Caco-2 (cell line): ENCODE data around the gene HOTAIR. TPM values are rescaled to one million over a fixed set of nuclear protein-coding genes. Genes with fewer than 3 reads are reported as not detected.

ENCODE experiments used
- BruUV-seq: library from RNA; stranded (reverse); fragments of 400-500 nt; replicated peaks from 2 replicates; lab custom pipeline; 2021; lab: Mats Ljungman, UMichigan
- CTCF ChIA-PET: fragments of 300-600 bp; sonication (Branson Sonifier 250); formaldehyde crosslinking; loops from one replicate; lab custom pipeline; 2022; ENCODE audit warnings: antibody characterized with exemption; lab: Charles Lee
- POLR2A ChIA-PET: fragments of 300-600 bp; sonication (Branson Sonifier 250); formaldehyde crosslinking; loops from one replicate; lab custom pipeline; 2022; ENCODE audit warnings: antibody characterized with exemption; lab: Charles Lee
- DNase-seq, 2 experiments: peaks; one replicate each; pipeline versions ENCODE4 v3.0.0 to v3.0.0-alpha.2; 2020 to 2022
- H3K27me3 ChIP-seq: replicated peaks from 2 replicates; pipeline ENCODE4 v1.6.0; 2011; ENCODE audit warnings: low read length; ENCODE audit not compliant: control insufficient read depth, insufficient read depth
- H3K36me3 ChIP-seq: 2 replicates; pipeline ENCODE4 v1.5.1; 2011; ENCODE audit warnings: low read length; ENCODE audit not compliant: control insufficient read depth, insufficient read depth
- H3K4me1 ChIP-seq: fragments of 250-450 bp; sonication (Bioruptor Pico); 2 replicates; pipeline ENCODE4 v1.5.1; 2020; ENCODE audit warnings: mild to moderate bottlenecking
- H3K4me3 ChIP-seq: 2 replicates; pipeline ENCODE4 v1.5.1; 2011; ENCODE audit warnings: low read depth, mild to moderate bottlenecking, control low read depth, low read length
- H3K9me3 ChIP-seq: fragments of 250-450 bp; sonication (Bioruptor Pico); 2 replicates; pipeline ENCODE4 v1.5.1; 2020; ENCODE audit warnings: mild to moderate bottlenecking, moderate library complexity
- H3K27ac Mint-ChIP-seq: one replicate; pipeline ENCODE4 v1.8.0; 2022; ENCODE audit warnings: mixed read lengths; ENCODE audit not compliant: unreplicated experiment
- H3K27me3 Mint-ChIP-seq: one replicate; pipeline ENCODE4 v1.8.0; 2022; ENCODE audit warnings: mixed read lengths; ENCODE audit not compliant: insufficient read depth, unreplicated experiment
- H3K36me3 Mint-ChIP-seq: one replicate; pipeline ENCODE4 v1.8.0; 2022; ENCODE audit warnings: mild to moderate bottlenecking, mixed read lengths; ENCODE audit not compliant: insufficient read depth, unreplicated experiment
- H3K4me1 Mint-ChIP-seq: one replicate; pipeline ENCODE4 v1.8.0; 2022; ENCODE audit warnings: low read depth, mixed read lengths; ENCODE audit not compliant: unreplicated experiment
- H3K4me3 Mint-ChIP-seq: one replicate; pipeline ENCODE4 v1.8.0; 2022; ENCODE audit warnings: mild to moderate bottlenecking, moderate library complexity, mixed read lengths; ENCODE audit not compliant: unreplicated experiment
- H3K9me3 Mint-ChIP-seq: one replicate; pipeline ENCODE4 v1.8.0; 2022; ENCODE audit warnings: mixed read lengths; ENCODE audit not compliant: unreplicated experiment
- intact Hi-C: fragments of 100-400 bp; cut with micrococcal nuclease; formaldehyde crosslinking; loops from one replicate; pipeline ENCODE4 v1.10.0; 2022; ENCODE audit not compliant: unreplicated experiment
- total RNA-seq: library from RNA; stranded (reverse); gene quantifications from 2 replicates; pipeline ENCODE4 v1.2.3, GENCODE V29; 2022
- TF ChIP-seq, protein P1 (sequence below), 2 experiments: fragments of 200-600 bp in 1 of 2; IDR thresholded peaks; 1 replicate in 1 of 2; 2 replicates in 1 of 2; pipeline versions ENCODE4 v1.5.1 to v1.8.0; 2011 to 2022; ENCODE audit warnings: antibody characterized with exemption in 1 of 2, control low read depth in 1 of 2, inconsistent platforms in 1 of 2, low read depth in 1 of 2, low read length in 1 of 2, mild to moderate bottlenecking in 1 of 2, moderate library complexity in 1 of 2; ENCODE audit not compliant: insufficient read depth in 1 of 2, severe bottlenecking in 1 of 2, unreplicated experiment in 1 of 2

HOTAIR gene
- total RNA-seq, 1 experiment from 2014 or later = 1.9 TPM

DNA sequence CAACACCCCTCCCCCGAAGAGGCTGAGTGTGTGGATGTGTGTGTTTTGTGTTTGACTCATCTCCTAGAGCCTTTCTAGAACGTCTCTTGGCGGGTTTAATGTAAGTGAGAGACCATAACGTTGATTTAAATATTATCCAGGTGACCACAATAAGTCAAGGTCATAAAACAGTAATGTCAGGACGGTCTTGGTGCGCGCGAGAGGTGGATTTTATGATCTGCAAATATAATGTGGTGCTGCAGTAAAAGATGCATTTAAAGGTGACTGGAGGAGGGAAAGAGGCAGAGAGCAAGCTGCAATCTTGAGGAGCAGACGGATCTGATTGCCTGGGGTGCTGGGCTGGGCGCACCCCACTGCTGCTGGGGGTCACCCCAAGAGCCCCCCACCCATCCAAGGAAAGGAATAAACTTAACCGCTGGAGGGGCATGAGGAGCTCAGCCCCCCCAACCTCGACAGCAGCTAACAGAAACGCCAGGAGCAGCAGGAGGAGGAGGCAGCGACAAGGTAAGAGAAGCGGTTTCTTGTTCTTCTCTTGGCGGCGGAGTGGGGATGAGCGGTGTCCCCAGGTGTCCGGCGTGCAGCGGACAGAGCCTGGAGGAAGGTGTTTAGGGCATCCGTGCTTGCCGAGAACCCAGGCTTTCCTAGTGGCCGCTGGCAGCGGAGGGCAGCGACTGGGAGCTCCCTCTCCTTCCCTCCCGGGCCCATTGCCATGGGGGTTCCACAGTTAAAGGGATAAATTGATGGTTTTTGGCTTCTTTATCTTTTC is 15.7 kb upstream of the HOTAIR start:
- intact Hi-C loops = no loop called here
- peaks cover 28% of the 10 kb centered on the region for H3K4me1 Mint-ChIP-seq
- no peaks in the 10 kb centered on the region for H3K27me3 ChIP-seq
- TF ChIP-seq, protein P1, sequence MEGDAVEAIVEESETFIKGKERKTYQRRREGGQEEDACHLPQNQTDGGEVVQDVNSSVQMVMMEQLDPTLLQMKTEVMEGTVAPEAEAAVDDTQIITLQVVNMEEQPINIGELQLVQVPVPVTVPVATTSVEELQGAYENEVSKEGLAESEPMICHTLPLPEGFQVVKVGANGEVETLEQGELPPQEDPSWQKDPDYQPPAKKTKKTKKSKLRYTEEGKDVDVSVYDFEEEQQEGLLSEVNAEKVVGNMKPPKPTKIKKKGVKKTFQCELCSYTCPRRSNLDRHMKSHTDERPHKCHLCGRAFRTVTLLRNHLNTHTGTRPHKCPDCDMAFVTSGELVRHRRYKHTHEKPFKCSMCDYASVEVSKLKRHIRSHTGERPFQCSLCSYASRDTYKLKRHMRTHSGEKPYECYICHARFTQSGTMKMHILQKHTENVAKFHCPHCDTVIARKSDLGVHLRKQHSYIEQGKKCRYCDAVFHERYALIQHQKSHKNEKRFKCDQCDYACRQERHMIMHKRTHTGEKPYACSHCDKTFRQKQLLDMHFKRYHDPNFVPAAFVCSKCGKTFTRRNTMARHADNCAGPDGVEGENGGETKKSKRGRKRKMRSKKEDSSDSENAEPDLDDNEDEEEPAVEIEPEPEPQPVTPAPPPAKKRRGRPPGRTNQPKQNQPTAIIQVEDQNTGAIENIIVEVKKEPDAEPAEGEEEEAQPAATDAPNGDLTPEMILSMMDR (IDR thresholded peaks at IDR 0.05; ENCODE audit: insufficient read depth in 1 of 2, low read depth in 1 of 2, low read length in 1 of 2, severe bottlenecking in 1 of 2, unreplicated experiment in 1 of 2) = no peak
- H3K27ac Mint-ChIP-seq = no peak overlapping the region
- H3K4me1 ChIP-seq = peaks cover 28% of the 10 kb centered on the region
- ChIA-PET CTCF (interaction anchor here (1.0 kb wide), 2 partner anchors 15 to 217 kb away, joined by 4 read pairs; no protein-coding TSS in a partner anchor), POLR2A (interaction anchor here (0.6 kb wide), 1 partner anchor 201 kb away, joined by 5 read pairs; no protein-coding TSS in a partner anchor)
- no peaks in the 10 kb centered on the region for H3K27me3 Mint-ChIP-seq
- H3K36me3 Mint-ChIP-seq = peaks cover 14% of the 10 kb centered on the region
- H3K4me3 Mint-ChIP-seq = peak overlapping the region; percentile 68
- no peaks in the 10 kb centered on the region for H3K9me3 Mint-ChIP-seq
- H3K36me3 ChIP-seq = no peaks in the 10 kb centered on the region
- H3K9me3 ChIP-seq = no peaks in the 10 kb centered on the region
- DNase-seq = no peak
- no TSS peak for BruUV-seq
- peak overlapping the region; percentile 24 for H3K4me3 ChIP-seq

DNA sequence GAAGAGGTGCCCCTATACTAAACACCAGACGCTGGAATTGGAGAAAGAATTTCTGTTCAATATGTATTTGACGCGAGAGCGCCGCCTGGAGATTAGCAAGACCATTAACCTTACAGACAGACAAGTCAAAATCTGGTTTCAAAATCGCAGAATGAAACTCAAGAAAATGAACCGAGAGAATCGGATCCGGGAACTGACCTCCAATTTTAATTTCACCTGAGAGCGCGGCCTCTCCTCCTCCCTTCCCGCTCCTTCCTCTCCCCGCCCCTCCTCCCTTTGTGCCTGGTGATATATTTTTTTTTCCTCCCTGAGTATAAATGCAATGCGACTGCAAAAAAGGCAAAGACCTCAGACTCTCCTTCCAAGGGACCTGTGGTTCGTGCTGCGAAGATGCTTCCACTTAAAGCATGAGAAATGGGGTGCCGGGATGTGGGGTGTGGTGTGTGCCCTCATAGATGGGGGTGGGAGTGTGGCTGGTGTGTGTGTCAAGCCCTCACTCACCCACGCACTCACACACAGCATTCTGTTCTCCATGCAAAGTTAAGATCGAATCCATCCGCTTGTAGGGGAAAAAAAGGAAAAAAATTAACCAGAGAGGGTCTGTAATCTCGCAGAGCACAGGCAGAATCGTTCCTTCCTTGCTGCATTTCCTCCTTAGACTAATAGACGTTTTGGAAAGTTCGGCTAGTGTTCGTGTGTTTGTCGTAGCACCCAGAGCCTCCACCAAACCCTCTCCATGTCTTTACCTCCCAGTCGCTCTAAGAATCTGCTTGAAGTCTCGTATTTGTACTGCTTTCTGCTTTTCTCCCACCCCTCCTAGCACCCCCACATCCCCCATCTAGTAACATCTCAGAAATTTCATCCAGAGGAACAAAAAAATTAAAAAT is 14.7 kb upstream of the HOTAIR start:
- Mint-ChIP-seq H3K27ac (no peak overlapping the region), H3K9me3 (no peaks in the 10 kb centered on the region), H3K4me3 (peak overlapping the region; percentile 68), H3K27me3 (no peaks in the 10 kb centered on the region), H3K4me1 (peaks cover 28% of the 10 kb centered on the region), H3K36me3 (peaks cover 18% of the 10 kb centered on the region)
- H3K36me3 ChIP-seq = no peaks in the 10 kb centered on the region
- DNase-seq = peak in 1 of 2 experiments; percentile 54
- BruUV-seq = no TSS peak
- no peaks in the 10 kb centered on the region for H3K27me3 ChIP-seq
- H3K4me1 ChIP-seq = peaks cover 32% of the 10 kb centered on the region
- CTCF ChIA-PET = interaction anchor here (1.3 to 1.9 kb wide), 3 partner anchors 16 to 212 kb away, joined by 4 to 8 read pairs (median 4); no protein-coding TSS in a partner anchor
- POLR2A ChIA-PET = interaction anchor here (0.6 kb wide), 1 partner anchor 17 kb away, joined by 7 read pairs; no protein-coding TSS in a partner anchor
- intact Hi-C loops = loop anchor here (2.0 kb wide), 1 partner anchor 223 kb away; no protein-coding TSS in a partner anchor
- no peaks in the 10 kb centered on the region for H3K9me3 ChIP-seq
- no peak overlapping the region for H3K4me3 ChIP-seq
- TF ChIP-seq, protein P1 (IDR thresholded peaks at IDR 0.05; ENCODE audit: insufficient read depth in 1 of 2, low read depth in 1 of 2, low read length in 1 of 2, severe bottlenecking in 1 of 2, unreplicated experiment in 1 of 2) = peak; percentile 23 to 45
